Large intestine (tissue), 3 donors: ENCODE data around the gene MON2. TPM values are rescaled to one million over a fixed set of nuclear protein-coding genes. Genes with fewer than 3 reads are reported as not detected.

Experiments used
- DNase-seq, 2 donors: peaks; one replicate each; pipeline versions ENCODE4 v3.0.0 to v3.0.0-alpha.2; 2013
- H3K27ac ChIP-seq: one replicate; pipeline ENCODE4 v1.5.1; 2013; ENCODE audit warnings: low read length
- H3K27me3 ChIP-seq: 2 replicates; pipeline ENCODE4 v1.6.1; 2013; ENCODE audit warnings: low read length; ENCODE audit not compliant: control insufficient read depth, insufficient read depth
- H3K36me3 ChIP-seq: 2 replicates; pipeline ENCODE4 v1.6.1; 2013; ENCODE audit warnings: low read length; ENCODE audit not compliant: control insufficient read depth, insufficient read depth
- H3K4me1 ChIP-seq: one replicate; pipeline ENCODE4 v1.6.1; 2013; ENCODE audit warnings: low read length; ENCODE audit not compliant: control insufficient read depth, insufficient read depth
- H3K4me3 ChIP-seq: one replicate; pipeline ENCODE4 v1.5.1; 2013; ENCODE audit warnings: low read length
- H3K9me3 ChIP-seq: one replicate; pipeline ENCODE4 v1.6.1; 2013; ENCODE audit warnings: mild to moderate bottlenecking, low read depth, low read length, moderate library complexity; ENCODE audit not compliant: control insufficient read depth
- WGBS: methylation state at CpG from one replicate; pipeline ENCODE4 v1.1.5; 2013; ENCODE audit warnings: low lambda C conversion rate; ENCODE audit not compliant: insufficient coverage; 5-methylcytosine and 5-hydroxymethylcytosine counted together
- polyA plus RNA-seq: library from polyadenylated mRNA; unstranded; fragments of 120-200 nt; gene quantifications from one replicate; pipeline ENCODE4 v1.2.1, GENCODE V29; 2013

The MON2 gene
- polyA plus RNA-seq, 1 donor, result 49.1 TPM

DNA sequence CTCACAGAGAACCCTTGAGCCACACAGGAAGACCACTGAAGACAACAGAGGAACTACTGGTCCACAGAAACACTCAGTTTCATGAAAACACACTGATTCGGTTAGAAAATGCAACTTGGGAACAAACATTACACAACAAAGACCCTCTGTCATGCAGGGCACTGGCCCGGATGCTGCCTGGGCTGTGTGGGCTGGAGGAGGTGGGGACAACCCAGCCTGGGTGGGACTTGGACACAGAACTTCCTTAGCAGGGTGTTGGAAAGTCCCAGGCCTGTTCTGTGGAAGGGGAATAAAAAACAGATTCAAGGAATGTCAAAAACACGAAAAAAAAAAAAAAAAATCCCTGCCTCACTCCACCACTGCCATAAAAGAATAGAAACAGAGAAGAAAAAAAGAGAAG lies 181.0 kb downstream of the MON2 start:
- H3K4me3 ChIP-seq, result no peak overlapping the region
- H3K4me1 ChIP-seq, result no peaks in the 10 kb centered on the region
- no peak overlapping the region for H3K27ac ChIP-seq
- peaks cover 12% of the 10 kb centered on the region for H3K36me3 ChIP-seq
- DNase-seq, result no peak
- WGBS, result no CpG with 5 or more reads among the region's 3 CpGs
- no peaks in the 10 kb centered on the region for H3K27me3 ChIP-seq
- no peaks in the 10 kb centered on the region for H3K9me3 ChIP-seq

- WGBS, result 100% methylated on average over 1 of the region's 4 CpGs
These were observed 182.9 kb downstream of the MON2 start for GRCh38 chr12:62649412-62650138.

More at GRCh38 chr12:62649412-62650138, 182.9 kb downstream of the MON2 start:
- no peaks in the 10 kb centered on the region for H3K9me3 ChIP-seq
- no peak overlapping the region for H3K27ac ChIP-seq
- H3K27me3 ChIP-seq, result no peaks in the 10 kb centered on the region
- peaks cover 12% of the 10 kb centered on the region for H3K36me3 ChIP-seq
- no peak for DNase-seq
- no peak overlapping the region for H3K4me3 ChIP-seq
- H3K4me1 ChIP-seq, result no peaks in the 10 kb centered on the region

Other genes with a start within 250 kb of the MON2 start
- gene USP15, start 206.4 kb upstream of the MON2 start, polyA plus RNA-seq, result 66.1 TPM